Vagina (tissue), 2 donors: Measurements from ENCODE around the gene SPOCK1.

Experiments used
- POLR2A ChIP-seq, 2 donors: fragments of 450-650 bp; IDR thresholded peaks; one replicate each; pipeline ENCODE4 v1.6.1; 2017; ENCODE audit warnings: antibody characterized with exemption in 2 of 2, mild to moderate bottlenecking in 2 of 2, moderate library complexity in 2 of 2
- POLR2AphosphoS5 ChIP-seq, 2 donors: sonication (generic); formaldehyde crosslinking; IDR thresholded peaks; one replicate each; pipeline ENCODE4 v1.9.0; 2017; ENCODE audit warnings: antibody characterized with exemption in 2 of 2, mild to moderate bottlenecking in 2 of 2, low read depth in 1 of 2; ENCODE audit not compliant: insufficient read depth in 1 of 2
- TF ChIP-seq, protein P1 (sequence below), 3 experiments: fragments of 450-650 bp in 2 of 3; fragments of 200-600 bp in 1 of 3; sonication (generic) in 1 of 3; IDR thresholded peaks; one replicate each; pipeline ENCODE4 v1.5.1; 2017 to 2019; ENCODE audit warnings: antibody characterized with exemption in 3 of 3, mild to moderate bottlenecking in 2 of 3, moderate library complexity in 2 of 3

DNA sequence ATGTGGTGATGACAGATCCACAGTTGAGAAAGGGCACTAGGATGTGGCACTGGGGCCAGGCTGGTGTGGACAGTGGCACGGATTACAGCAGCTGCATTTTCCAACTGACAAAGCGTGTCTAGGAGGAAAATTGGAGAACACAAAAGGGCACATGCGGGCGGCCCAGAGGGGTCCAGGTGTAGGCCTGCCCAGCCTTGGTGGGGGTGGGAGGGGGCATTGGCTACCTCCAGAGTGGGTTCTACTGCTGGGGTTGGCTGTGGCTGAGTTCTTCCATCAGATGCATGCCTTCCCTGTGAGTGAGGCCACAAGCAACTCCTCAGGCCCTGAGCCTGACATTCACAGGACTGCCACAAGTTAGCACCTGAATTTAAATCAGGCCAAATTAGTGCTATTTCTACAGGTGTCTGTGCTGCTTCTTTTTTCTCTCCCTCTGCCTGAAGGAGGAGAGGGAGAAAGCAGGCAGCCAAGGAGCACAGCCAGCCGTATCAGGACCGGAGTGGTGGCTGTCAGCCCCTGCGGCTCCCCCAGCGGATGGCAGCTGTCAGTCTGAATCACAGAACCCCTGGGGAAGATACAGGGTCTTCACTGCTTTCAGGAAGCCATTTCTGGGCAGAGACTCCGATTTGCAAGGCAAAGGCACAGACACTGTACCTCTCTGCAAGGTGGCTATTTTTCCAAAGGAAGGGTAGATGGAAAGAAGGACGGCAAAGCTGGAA is 464.2 kb downstream of the SPOCK1 start:
- TF ChIP-seq, protein P1, sequence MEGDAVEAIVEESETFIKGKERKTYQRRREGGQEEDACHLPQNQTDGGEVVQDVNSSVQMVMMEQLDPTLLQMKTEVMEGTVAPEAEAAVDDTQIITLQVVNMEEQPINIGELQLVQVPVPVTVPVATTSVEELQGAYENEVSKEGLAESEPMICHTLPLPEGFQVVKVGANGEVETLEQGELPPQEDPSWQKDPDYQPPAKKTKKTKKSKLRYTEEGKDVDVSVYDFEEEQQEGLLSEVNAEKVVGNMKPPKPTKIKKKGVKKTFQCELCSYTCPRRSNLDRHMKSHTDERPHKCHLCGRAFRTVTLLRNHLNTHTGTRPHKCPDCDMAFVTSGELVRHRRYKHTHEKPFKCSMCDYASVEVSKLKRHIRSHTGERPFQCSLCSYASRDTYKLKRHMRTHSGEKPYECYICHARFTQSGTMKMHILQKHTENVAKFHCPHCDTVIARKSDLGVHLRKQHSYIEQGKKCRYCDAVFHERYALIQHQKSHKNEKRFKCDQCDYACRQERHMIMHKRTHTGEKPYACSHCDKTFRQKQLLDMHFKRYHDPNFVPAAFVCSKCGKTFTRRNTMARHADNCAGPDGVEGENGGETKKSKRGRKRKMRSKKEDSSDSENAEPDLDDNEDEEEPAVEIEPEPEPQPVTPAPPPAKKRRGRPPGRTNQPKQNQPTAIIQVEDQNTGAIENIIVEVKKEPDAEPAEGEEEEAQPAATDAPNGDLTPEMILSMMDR (IDR thresholded peaks at IDR 0.05), result no peak
- TF ChIP-seq POLR2A (IDR thresholded peaks at IDR 0.05), result no peak
- TF ChIP-seq POLR2AphosphoS5 (IDR thresholded peaks at IDR 0.05; ENCODE audit: insufficient read depth in 1 of 2, low read depth in 1 of 2), result no peak
